B cell (primary cell): ENCODE results near the gene CYB561D1.

ENCODE experiments used
- EZH2 ChIP-seq: IDR thresholded peaks from 2 replicates; pipeline ENCODE4 v1.6.1; 2012; ENCODE audit warnings: borderline replicate concordance, low read depth, mild to moderate bottlenecking, moderate library complexity, low read length; ENCODE audit not compliant: insufficient read depth, poor library complexity, severe bottlenecking
- TF ChIP-seq, protein P1 (sequence below): fragments of 200-600 bp; IDR thresholded peaks from one replicate; pipeline ENCODE4 v1.8.0; 2022; ENCODE audit warnings: antibody characterized with exemption, mild to moderate bottlenecking

DNA sequence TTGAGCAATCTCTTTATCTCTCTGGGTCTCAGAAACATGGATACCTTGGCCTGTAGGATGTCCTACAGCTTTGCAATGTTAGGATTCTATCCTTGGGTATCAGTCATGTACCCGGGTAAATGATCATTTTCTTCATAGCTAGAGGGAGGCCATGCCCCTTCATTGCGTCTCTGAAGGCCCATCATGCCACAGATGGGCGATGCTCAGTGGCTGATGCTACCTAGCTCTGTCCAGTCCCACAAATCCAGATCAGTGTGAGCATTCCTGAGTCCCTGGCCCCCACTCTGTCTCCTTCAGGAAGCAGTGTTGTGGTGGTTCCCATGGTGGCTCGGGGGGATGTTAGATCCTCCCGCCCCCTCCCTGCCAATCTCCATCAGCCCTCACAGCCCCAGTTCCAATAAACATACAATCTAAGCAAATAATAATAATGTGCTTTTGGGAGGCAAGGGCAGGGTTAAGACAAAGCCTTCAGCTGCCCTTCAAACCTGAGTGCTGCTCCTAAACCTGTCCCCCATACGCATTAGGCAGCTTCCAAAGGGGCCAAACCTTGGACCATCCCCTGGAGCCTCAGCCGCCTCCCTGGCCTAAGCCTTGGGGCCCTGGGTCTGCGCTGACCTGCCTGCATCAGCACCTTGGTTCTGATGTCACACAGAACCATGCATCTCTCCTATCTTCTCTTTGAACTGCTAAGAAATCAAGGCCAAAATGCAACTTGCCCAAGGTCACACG is 45.1 kb downstream of the CYB561D1 start:
- TF ChIP-seq, protein P1, sequence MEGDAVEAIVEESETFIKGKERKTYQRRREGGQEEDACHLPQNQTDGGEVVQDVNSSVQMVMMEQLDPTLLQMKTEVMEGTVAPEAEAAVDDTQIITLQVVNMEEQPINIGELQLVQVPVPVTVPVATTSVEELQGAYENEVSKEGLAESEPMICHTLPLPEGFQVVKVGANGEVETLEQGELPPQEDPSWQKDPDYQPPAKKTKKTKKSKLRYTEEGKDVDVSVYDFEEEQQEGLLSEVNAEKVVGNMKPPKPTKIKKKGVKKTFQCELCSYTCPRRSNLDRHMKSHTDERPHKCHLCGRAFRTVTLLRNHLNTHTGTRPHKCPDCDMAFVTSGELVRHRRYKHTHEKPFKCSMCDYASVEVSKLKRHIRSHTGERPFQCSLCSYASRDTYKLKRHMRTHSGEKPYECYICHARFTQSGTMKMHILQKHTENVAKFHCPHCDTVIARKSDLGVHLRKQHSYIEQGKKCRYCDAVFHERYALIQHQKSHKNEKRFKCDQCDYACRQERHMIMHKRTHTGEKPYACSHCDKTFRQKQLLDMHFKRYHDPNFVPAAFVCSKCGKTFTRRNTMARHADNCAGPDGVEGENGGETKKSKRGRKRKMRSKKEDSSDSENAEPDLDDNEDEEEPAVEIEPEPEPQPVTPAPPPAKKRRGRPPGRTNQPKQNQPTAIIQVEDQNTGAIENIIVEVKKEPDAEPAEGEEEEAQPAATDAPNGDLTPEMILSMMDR, result no peak
- no peak for TF ChIP-seq EZH2
